Right kidney (tissue), 1 donor: Measurements from ENCODE around the gene PLA2G6.
"Not testable (repeated sequence)": the region's sequence is repeated elsewhere in the genome, so short reads cannot be mapped to it uniquely, and the experiment has no call there.

Source experiments
- DNase-seq: peaks from one replicate; pipeline ENCODE4 v3.0.0-alpha.2; 2016

PLA2G6 gene

GRCh38 chr22:38192475-38192863 is 10.8 kb upstream of the PLA2G6 start:
- no peak for DNase-seq

- no peak for DNase-seq
Observed at GRCh38 chr22:38191731-38192474, 10.3 kb upstream of the PLA2G6 start.

GRCh38 chr22:38191055-38191454 is 9.4 kb upstream of the PLA2G6 start:
- DNase-seq: no peak

GRCh38 chr22:38190581-38190980 is 9.0 kb upstream of the PLA2G6 start:
- no peak for DNase-seq

GRCh38 chr22:38189104-38189503 is 7.5 kb upstream of the PLA2G6 start:
- no peak for DNase-seq

GRCh38 chr22:38187413-38188212 is 6.0 kb upstream of the PLA2G6 start:
- no peak for DNase-seq

- no peak for DNase-seq
Observed at GRCh38 chr22:38186429-38186828, 4.8 kb upstream of the PLA2G6 start.

GRCh38 chr22:38184788-38185187 is 3.2 kb upstream of the PLA2G6 start:
- DNase-seq: no peak

GRCh38 chr22:38180841-38181452 is 683 bp downstream of the PLA2G6 start:
- no peak for DNase-seq

DNA sequence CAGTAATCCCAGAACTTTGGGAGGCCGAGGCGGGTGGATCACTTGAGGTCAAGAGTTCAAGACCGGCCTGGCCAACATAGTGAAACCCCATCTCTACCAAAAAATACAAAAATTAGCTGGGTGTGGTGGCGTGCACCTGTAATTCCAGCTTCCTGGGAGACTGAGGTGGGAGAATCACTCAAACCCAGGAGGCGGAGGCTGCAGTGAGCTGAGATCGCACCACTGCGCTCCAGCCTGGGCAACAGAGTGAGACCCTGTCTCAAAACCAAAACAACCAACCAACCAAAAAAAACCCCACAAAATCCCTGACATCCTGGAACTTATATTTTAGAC is 3.1 kb downstream of the PLA2G6 start:
- not testable (repeated sequence) for DNase-seq

GRCh38 chr22:38177926-38178604 is 3.6 kb downstream of the PLA2G6 start:
- no peak for DNase-seq

- DNase-seq: not testable (repeated sequence)
Observed at GRCh38 chr22:38177571-38177925, 4.1 kb downstream of the PLA2G6 start.

GRCh38 chr22:38177044-38177443 is 4.6 kb downstream of the PLA2G6 start:
- no peak for DNase-seq

- no peak for DNase-seq
Observed at GRCh38 chr22:38176170-38176741, 5.4 kb downstream of the PLA2G6 start.

DNA sequence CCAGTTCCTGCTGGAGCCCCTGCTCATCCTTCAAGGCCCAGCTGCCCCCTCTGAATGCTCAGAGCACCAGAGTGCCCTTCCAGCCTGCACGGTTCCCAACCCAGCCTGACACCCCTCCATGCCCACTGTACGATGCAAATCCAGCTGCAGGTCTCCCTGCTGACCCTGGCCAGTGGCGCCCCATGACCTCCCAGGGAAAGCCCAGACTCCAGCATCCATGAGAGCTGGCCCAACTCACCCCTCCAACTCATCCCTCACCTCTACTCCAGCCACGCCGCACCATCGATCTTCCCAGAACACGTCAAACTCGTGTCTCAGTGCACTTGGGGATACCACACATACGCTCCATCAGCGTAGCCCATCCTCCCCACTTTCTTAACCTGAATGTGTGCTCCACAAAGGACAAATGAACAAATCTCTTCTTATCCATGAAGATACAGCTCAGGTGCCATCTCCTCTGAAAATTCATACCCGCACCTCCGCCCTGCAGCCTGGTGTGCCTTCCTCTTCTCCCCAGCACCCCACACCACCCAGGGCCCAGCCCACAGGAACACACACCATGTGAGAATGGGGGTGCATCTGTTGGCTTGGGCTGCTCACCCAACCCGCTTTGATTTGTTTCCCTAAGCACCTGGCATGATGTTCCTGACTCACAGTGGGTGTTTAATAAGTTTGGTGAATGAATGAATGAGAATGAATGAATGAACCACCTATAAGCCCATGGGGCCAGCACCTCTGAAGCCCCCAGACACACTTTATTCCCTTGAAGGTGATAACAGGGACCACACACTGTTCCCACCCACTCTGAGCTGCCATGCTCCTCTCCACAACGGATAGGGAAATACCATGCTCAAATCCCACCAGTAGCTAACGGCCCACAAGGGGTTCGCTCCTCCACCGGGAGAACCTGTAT is 6.2 kb downstream of the PLA2G6 start:
- DNase-seq: no peak

- DNase-seq: no peak
Observed at GRCh38 chr22:38174626-38175025, 7.0 kb downstream of the PLA2G6 start.

DNA sequence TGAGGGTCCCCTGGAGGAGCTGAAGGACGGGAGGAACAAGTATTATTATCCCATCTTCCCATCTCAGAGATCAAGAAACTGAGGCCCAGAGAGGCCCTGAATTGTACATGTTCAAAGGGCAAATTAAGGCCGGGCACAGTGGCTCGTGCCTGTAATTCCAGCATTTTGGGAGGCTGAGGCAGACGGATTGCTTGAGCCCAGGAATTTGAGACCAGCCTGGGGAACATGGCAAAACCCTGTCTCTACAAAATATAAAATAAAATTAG is 8.1 kb downstream of the PLA2G6 start:
- no peak for DNase-seq

DNA sequence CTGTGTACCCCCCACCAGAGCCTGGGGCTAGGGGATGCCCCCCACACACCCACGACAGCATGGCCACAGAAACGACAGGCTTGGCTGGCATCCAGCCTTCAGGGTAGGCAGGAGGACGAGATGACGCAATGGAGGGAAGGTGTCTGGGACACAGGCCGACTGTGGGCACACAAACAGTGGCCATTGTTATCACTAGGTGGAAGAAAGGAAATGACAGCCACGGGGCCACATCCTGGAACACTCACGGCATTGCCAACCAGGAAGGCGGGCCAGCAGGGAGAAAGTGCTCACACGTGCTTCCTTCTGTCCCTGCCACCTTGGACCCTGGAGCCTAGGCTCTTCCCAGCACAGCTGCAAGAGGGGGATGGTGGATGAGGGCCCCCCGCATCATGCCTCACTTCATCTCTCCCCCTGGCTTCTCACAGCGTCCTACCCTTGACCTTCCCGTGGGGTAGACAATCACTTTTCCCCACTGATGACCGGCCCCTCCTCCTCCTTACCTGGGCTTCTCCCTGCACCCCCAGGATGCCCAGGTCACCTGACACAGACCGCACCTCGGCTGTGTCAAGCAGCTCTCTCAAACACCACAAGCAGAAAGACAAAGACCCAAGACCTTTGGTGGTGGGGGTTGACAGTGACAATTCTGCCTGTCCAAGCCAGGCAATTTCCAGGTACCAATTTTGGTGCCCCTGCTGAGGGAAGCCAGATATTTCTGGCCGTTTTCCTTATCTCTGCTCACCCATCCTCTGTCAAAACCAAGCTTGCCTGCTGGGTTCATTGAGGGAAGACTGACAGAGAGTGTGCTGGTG is 8.6 kb downstream of the PLA2G6 start:
- DNase-seq: no peak

DNA sequence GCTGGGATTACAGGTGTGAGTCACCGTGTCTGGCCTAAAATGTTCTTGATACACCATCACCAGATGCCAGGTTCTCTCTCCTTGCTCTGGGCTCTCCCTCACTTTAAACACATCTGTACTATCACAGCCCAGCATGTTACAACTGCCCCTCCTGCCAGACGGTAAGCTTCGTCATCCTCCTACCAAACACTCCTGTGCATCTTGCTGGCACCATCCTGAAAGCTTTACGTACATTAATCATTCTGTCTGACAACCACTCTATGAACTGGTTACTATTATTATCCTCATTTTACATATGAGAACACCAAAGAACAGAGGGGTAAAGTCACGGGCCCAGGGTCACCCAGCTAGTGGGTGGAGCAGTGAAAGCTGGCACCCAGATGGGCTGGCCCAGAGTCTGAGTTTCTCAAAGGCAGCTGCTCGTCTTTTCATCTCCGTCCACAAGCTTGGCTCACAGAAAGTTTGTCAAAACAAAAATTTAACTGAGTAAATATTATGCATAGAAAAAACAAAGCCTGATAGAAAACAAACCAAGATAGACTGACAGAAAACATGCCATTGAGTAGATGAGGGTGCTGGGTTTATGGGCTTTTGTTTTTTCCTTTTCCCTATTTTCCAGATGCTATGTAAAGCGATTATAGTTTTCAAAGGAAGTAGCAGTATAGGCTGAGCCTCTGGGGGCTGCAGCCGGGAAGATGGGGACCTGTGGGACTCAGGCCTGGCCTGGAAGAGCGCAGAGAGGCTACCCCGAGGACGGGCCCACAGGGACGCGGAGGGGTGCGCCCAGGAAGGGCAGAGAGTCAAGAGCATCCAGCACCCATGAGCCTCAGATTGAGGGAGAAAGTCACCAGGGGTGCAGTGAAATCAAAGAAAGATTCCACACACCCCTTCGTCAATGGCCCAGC is 9.5 kb downstream of the PLA2G6 start:
- DNase-seq: no peak

GRCh38 chr22:38170469-38170868 is 11.2 kb downstream of the PLA2G6 start:
- DNase-seq: no peak
